Testis (tissue), 3 donors: ENCODE measurements around the gene MARK1. TPM values are rescaled to one million over a fixed set of nuclear protein-coding genes. Genes with fewer than 3 reads are reported as not detected.

Experiments
- DNase-seq: peaks from one replicate; pipeline ENCODE4 v3.0.0-alpha.2; 2019
- H3K27ac ChIP-seq, 2 donors: fragments of 200-600 bp; sonication (generic); one replicate each; pipeline ENCODE4 v1.5.1; 2019
- H3K27me3 ChIP-seq: fragments of 200-600 bp; sonication (generic); one replicate; pipeline ENCODE4 v1.5.1; 2019
- H3K36me3 ChIP-seq: fragments of 200-600 bp; sonication (generic); one replicate; pipeline ENCODE4 v1.5.1; 2017; ENCODE audit warnings: low read depth; ENCODE audit errors: missing control alignments
- H3K4me1 ChIP-seq: fragments of 200-600 bp; sonication (generic); one replicate; pipeline ENCODE4 v1.5.1; 2019
- H3K4me3 ChIP-seq, 2 donors: fragments of 200-600 bp; sonication (generic); one replicate each; pipeline ENCODE4 v1.5.1; 2017 to 2019
- H3K9me3 ChIP-seq: fragments of 200-600 bp; sonication (generic); one replicate; pipeline ENCODE4 v1.5.1; 2017
- CTCF ChIP-seq, 3 experiments: fragments of 450-650 bp in 2 of 3; fragments of 200-600 bp in 1 of 3; sonication (generic) in 1 of 3; IDR thresholded peaks; one replicate each; pipeline ENCODE4 v1.5.1; 2016 to 2019; ENCODE audit warnings: antibody characterized with exemption in 3 of 3, mild to moderate bottlenecking in 2 of 3, moderate library complexity in 1 of 3
- POLR2A ChIP-seq: fragments of 450-650 bp; IDR thresholded peaks from one replicate; pipeline ENCODE4 v1.6.1; 2017; ENCODE audit warnings: antibody characterized with exemption, mild to moderate bottlenecking, moderate library complexity
- WGBS, 2 donors: methylation state at CpG; one replicate each; pipeline ENCODE4 v1.1.5; 2018; 5-methylcytosine and 5-hydroxymethylcytosine counted together
- intact Hi-C: fragments of 100-400 bp; cut with DNase I; formaldehyde crosslinking; loops from one replicate; pipeline ENCODE4 v1.15.1; 2023; ENCODE audit warnings: low total_unique reads
- polyA plus RNA-seq: library from polyadenylated mRNA; stranded (reverse); fragments of 350-450 nt; fragmentation: Illumina TruSeq; extraction: RNeasy Lipid Tissue Mini Kit (QIAGEN cat#74804); gene quantifications from one replicate; pipeline ENCODE4 v1.2.3, GENCODE V29; 2014; ENCODE audit warnings: low read depth, low replicate concordance; ENCODE audit not compliant: insufficient read depth
- total RNA-seq, 2 donors: library from RNA; depleted of rRNA; stranded (reverse); fragments of >200 nt; gene quantifications; one replicate each; pipeline ENCODE4 v1.2.3, GENCODE V29; 2016

The MARK1 gene
- total and polyA plus RNA-seq, 3 donors from 2014 or later, result 25.5 to 49.6 (median 31.2) TPM

- H3K9me3 ChIP-seq, result no peaks in the 10 kb centered on the region
- H3K4me1 ChIP-seq, result no peaks in the 10 kb centered on the region
- H3K36me3 ChIP-seq, result no peaks in the 10 kb centered on the region
- intact Hi-C loops, result no loop called here
- H3K27me3 ChIP-seq, result no peaks in the 10 kb centered on the region
- DNase-seq, result no peak
- no peak overlapping the region for H3K4me3 ChIP-seq
- 94 to 98% methylated on average over 13 of the region's 13 CpGs for WGBS, 2 donors
- H3K27ac ChIP-seq, result no peak overlapping the region
- no peak for TF ChIP-seq POLR2A
- no peak for TF ChIP-seq CTCF (IDR thresholded peaks at IDR 0.05)
These were observed 125.1 kb downstream of the MARK1 start for GRCh38 chr1:220652995-220653394.

GRCh38 chr1:220655509-220655908 is 127.6 kb downstream of the MARK1 start:
- no peaks in the 10 kb centered on the region for H3K27me3 ChIP-seq
- no peaks in the 10 kb centered on the region for H3K9me3 ChIP-seq
- no peaks in the 10 kb centered on the region for H3K36me3 ChIP-seq
- intact Hi-C loops, result no loop called here
- WGBS, 2 donors, result 88 to 94% methylated on average over 1 of the region's 1 CpG
- H3K4me1 ChIP-seq, result no peaks in the 10 kb centered on the region
- H3K27ac ChIP-seq, result no peak overlapping the region
- TF ChIP-seq POLR2A, result no peak
- no peak for TF ChIP-seq CTCF (IDR thresholded peaks at IDR 0.05)
- H3K4me3 ChIP-seq, result no peak overlapping the region
- no peak for DNase-seq

GRCh38 chr1:220655961-220656740 is 128.2 kb downstream of the MARK1 start:
- H3K27me3 ChIP-seq, result no peaks in the 10 kb centered on the region
- intact Hi-C loops, result no loop called here
- H3K27ac ChIP-seq, result no peak overlapping the region
- DNase-seq, result no peak
- H3K36me3 ChIP-seq, result no peaks in the 10 kb centered on the region
- no peak overlapping the region for H3K4me3 ChIP-seq
- no peak for TF ChIP-seq CTCF (IDR thresholded peaks at IDR 0.05)
- TF ChIP-seq POLR2A, result no peak
- no peaks in the 10 kb centered on the region for H3K4me1 ChIP-seq
- H3K9me3 ChIP-seq, result no peaks in the 10 kb centered on the region

GRCh38 chr1:220666349-220666748 is 138.4 kb downstream of the MARK1 start:
- 70 to 81% methylated on average over 3 of the region's 3 CpGs for WGBS, 2 donors
- H3K9me3 ChIP-seq, result no peaks in the 10 kb centered on the region
- H3K36me3 ChIP-seq, result no peaks in the 10 kb centered on the region
- TF ChIP-seq CTCF (IDR thresholded peaks at IDR 0.05) (no peak), POLR2A (no peak)
- no peaks in the 10 kb centered on the region for H3K4me1 ChIP-seq
- no peaks in the 10 kb centered on the region for H3K27me3 ChIP-seq
- intact Hi-C loops, result no loop called here
- no peak overlapping the region for H3K27ac ChIP-seq
- DNase-seq, result no peak
- H3K4me3 ChIP-seq, result no peak overlapping the region

- Histone ChIP-seq H3K27me3 (no peaks in the 10 kb centered on the region), H3K9me3 (no peaks in the 10 kb centered on the region), H3K4me1 (no peaks in the 10 kb centered on the region), H3K27ac (no peak overlapping the region), H3K4me3 (no peak overlapping the region), H3K36me3 (no peaks in the 10 kb centered on the region)
- intact Hi-C loops, result no loop called here
- 79 to 95% methylated on average over 1 of the region's 1 CpG for WGBS, 2 donors
- TF ChIP-seq POLR2A, result no peak
- no peak for TF ChIP-seq CTCF (IDR thresholded peaks at IDR 0.05)
- no peak for DNase-seq
These were observed 141.1 kb downstream of the MARK1 start for GRCh38 chr1:220669005-220669404.
